HepG2 (cell line): ENCODE results near the gene MYLK2.

Experiments used
- FOSL1 ChIP-seq: sonication (generic); formaldehyde crosslinking; IDR thresholded peaks from 2 replicates; pipeline ENCODE4 v1.9.0; 2021; ENCODE audit warnings: missing genetic modification reagents, borderline replicate concordance
- NR2C2 ChIP-seq: sonication (generic); formaldehyde crosslinking; IDR thresholded peaks from 2 replicates; pipeline ENCODE4 v1.4.0; 2020; ENCODE audit warnings: missing genetic modification reagents, mild to moderate bottlenecking, moderate library complexity, borderline replicate concordance
- TCF7L2 ChIP-seq: IDR thresholded peaks from 2 replicates; pipeline ENCODE4 v1.6.1; 2011; ENCODE audit warnings: mild to moderate bottlenecking, low read depth, low read length, moderate library complexity
- TMF1 ChIP-seq: sonication (generic); formaldehyde crosslinking; IDR thresholded peaks from 2 replicates; pipeline ENCODE4 v1.8.1; 2022; ENCODE audit warnings: low read depth, missing genetic modification reagents
- ZNF292 ChIP-seq: sonication (generic); formaldehyde crosslinking; IDR thresholded peaks from 2 replicates; pipeline ENCODE4 v1.8.1; 2022; ENCODE audit warnings: mild to moderate bottlenecking, low read depth, missing genetic modification reagents, borderline replicate concordance
- ZNF615 ChIP-seq: sonication (generic); formaldehyde crosslinking; IDR thresholded peaks from 2 replicates; pipeline ENCODE4 v1.5.0; 2020; ENCODE audit warnings: mild to moderate bottlenecking, missing genetic modification reagents, borderline replicate concordance
- TF ChIP-seq, protein P1 (sequence below): sonication (generic); formaldehyde crosslinking; IDR thresholded peaks from 2 replicates; pipeline ENCODE4 v1.4.0; 2020; ENCODE audit warnings: missing genetic modification reagents
- TF ChIP-seq, protein P2 (sequence below): sonication (generic); formaldehyde crosslinking; IDR thresholded peaks from 2 replicates; pipeline ENCODE4 v1.4.0; 2020; ENCODE audit warnings: missing genetic modification reagents
- TF ChIP-seq, protein P3 (sequence below): sonication (generic); formaldehyde crosslinking; IDR thresholded peaks from 2 replicates; pipeline ENCODE4 v1.4.0; 2020; ENCODE audit warnings: missing genetic modification reagents
- TF ChIP-seq, protein P4 (sequence below): sonication (generic); formaldehyde crosslinking; IDR thresholded peaks from 2 replicates; pipeline ENCODE4 v1.4.0; 2020; ENCODE audit warnings: missing genetic modification reagents

DNA sequence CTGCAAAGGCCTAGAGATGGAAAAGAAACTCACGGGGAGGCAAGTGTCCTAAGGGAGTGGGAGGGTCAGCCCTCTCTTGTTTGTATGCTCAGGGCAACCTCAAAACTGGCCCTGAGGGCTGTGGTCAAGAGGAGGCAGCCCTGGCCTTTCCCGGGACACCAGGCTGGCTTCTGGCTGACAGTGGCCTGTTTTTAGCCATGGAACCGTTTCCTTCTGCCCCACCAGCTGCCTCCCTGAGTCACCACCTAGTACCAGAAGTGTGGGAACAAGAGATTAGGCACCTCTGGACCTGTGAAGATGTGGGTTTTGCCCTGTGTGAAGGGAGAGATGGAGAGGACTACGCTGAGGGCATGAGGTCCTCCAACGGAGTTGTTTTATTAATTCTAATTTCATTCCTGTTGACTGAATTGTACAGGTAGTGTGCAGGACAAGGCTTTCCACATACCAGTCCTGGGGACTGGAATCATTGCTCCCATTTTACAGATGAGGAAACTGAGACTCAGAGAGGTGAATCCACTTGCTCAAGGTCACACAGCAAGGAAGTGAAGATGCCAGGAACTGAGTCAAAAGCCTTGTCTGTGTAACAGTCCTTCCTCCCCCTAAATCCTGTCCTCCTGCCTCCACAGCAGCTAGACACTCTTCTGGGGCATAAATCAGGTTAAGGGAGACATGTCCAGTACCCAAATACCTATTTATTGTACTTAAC, 20.8 kb downstream of the MYLK2 start:
- TF ChIP-seq NR2C2 (no peak), FOSL1 (no peak), ZNF615 (CRISPR knock-in tag) (no peak), TCF7L2 (no peak), ZNF292 (no peak), TMF1 (no peak)
- TF ChIP-seq, protein P1, sequence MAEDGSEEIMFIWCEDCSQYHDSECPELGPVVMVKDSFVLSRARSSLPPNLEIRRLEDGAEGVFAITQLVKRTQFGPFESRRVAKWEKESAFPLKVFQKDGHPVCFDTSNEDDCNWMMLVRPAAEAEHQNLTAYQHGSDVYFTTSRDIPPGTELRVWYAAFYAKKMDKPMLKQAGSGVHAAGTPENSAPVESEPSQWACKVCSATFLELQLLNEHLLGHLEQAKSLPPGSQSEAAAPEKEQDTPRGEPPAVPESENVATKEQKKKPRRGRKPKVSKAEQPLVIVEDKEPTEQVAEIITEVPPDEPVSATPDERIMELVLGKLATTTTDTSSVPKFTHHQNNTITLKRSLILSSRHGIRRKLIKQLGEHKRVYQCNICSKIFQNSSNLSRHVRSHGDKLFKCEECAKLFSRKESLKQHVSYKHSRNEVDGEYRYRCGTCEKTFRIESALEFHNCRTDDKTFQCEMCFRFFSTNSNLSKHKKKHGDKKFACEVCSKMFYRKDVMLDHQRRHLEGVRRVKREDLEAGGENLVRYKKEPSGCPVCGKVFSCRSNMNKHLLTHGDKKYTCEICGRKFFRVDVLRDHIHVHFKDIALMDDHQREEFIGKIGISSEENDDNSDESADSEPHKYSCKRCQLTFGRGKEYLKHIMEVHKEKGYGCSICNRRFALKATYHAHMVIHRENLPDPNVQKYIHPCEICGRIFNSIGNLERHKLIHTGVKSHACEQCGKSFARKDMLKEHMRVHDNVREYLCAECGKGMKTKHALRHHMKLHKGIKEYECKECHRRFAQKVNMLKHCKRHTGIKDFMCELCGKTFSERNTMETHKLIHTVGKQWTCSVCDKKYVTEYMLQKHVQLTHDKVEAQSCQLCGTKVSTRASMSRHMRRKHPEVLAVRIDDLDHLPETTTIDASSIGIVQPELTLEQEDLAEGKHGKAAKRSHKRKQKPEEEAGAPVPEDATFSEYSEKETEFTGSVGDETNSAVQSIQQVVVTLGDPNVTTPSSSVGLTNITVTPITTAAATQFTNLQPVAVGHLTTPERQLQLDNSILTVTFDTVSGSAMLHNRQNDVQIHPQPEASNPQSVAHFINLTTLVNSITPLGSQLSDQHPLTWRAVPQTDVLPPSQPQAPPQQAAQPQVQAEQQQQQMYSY (CRISPR knock-in tag) = no peak
- TF ChIP-seq, protein P2, sequence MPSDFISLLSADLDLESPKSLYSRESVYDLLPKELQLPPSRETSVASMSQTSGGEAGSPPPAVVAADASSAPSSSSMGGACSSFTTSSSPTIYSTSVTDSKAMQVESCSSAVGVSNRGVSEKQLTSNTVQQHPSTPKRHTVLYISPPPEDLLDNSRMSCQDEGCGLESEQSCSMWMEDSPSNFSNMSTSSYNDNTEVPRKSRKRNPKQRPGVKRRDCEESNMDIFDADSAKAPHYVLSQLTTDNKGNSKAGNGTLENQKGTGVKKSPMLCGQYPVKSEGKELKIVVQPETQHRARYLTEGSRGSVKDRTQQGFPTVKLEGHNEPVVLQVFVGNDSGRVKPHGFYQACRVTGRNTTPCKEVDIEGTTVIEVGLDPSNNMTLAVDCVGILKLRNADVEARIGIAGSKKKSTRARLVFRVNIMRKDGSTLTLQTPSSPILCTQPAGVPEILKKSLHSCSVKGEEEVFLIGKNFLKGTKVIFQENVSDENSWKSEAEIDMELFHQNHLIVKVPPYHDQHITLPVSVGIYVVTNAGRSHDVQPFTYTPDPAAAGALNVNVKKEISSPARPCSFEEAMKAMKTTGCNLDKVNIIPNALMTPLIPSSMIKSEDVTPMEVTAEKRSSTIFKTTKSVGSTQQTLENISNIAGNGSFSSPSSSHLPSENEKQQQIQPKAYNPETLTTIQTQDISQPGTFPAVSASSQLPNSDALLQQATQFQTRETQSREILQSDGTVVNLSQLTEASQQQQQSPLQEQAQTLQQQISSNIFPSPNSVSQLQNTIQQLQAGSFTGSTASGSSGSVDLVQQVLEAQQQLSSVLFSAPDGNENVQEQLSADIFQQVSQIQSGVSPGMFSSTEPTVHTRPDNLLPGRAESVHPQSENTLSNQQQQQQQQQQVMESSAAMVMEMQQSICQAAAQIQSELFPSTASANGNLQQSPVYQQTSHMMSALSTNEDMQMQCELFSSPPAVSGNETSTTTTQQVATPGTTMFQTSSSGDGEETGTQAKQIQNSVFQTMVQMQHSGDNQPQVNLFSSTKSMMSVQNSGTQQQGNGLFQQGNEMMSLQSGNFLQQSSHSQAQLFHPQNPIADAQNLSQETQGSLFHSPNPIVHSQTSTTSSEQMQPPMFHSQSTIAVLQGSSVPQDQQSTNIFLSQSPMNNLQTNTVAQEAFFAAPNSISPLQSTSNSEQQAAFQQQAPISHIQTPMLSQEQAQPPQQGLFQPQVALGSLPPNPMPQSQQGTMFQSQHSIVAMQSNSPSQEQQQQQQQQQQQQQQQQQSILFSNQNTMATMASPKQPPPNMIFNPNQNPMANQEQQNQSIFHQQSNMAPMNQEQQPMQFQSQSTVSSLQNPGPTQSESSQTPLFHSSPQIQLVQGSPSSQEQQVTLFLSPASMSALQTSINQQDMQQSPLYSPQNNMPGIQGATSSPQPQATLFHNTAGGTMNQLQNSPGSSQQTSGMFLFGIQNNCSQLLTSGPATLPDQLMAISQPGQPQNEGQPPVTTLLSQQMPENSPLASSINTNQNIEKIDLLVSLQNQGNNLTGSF (CRISPR knock-in tag) = no peak
- TF ChIP-seq, protein P3, sequence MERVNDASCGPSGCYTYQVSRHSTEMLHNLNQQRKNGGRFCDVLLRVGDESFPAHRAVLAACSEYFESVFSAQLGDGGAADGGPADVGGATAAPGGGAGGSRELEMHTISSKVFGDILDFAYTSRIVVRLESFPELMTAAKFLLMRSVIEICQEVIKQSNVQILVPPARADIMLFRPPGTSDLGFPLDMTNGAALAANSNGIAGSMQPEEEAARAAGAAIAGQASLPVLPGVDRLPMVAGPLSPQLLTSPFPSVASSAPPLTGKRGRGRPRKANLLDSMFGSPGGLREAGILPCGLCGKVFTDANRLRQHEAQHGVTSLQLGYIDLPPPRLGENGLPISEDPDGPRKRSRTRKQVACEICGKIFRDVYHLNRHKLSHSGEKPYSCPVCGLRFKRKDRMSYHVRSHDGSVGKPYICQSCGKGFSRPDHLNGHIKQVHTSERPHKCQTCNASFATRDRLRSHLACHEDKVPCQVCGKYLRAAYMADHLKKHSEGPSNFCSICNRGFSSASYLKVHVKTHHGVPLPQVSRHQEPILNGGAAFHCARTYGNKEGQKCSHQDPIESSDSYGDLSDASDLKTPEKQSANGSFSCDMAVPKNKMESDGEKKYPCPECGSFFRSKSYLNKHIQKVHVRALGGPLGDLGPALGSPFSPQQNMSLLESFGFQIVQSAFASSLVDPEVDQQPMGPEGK (CRISPR knock-in tag) = no peak
- TF ChIP-seq, protein P4, sequence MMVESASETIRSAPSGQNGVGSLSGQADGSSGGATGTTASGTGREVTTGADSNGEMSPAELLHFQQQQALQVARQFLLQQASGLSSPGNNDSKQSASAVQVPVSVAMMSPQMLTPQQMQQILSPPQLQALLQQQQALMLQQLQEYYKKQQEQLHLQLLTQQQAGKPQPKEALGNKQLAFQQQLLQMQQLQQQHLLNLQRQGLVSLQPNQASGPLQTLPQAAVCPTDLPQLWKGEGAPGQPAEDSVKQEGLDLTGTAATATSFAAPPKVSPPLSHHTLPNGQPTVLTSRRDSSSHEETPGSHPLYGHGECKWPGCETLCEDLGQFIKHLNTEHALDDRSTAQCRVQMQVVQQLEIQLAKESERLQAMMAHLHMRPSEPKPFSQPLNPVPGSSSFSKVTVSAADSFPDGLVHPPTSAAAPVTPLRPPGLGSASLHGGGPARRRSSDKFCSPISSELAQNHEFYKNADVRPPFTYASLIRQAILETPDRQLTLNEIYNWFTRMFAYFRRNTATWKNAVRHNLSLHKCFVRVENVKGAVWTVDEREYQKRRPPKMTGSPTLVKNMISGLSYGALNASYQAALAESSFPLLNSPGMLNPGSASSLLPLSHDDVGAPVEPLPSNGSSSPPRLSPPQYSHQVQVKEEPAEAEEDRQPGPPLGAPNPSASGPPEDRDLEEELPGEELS = no peak
